HG02870 (cell line): ENCODE data around the gene ZNRF4.
"Not testable (repeated sequence)": the region's sequence is repeated elsewhere in the genome, so short reads cannot be mapped to it uniquely, and the experiment has no call there.

Experiments
- ATAC-seq: cut with Tn5 transposase; IDR thresholded peaks from one replicate; pipeline ENCODE4 v1.9.1; 2021; ENCODE audit warnings: mild to moderate bottlenecking, moderate library complexity; ENCODE audit not compliant: unreplicated experiment

The ZNRF4 gene

DNA sequence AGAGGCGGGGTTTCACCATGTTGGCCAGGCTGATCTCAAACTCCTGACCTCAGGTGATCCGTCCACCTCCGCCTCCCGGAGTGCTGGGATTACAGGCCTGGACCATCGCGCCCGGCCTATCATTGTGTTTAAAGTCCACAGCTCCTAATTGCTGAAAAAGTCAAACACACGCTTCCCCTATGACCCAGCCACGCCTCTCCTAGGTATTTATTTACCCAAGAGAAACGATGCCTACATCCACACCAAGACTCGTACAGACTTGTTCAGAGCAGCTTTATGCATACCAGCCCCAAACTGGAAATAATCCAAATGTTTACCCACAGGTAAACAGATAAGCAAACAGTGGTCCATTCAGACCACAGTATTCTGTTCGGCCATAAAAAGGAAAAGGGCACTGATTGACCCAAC is 15.1 kb downstream of the ZNRF4 start:
- ATAC-seq: no peak

- no peak for ATAC-seq
Observed at GRCh38 chr19:5472286-5472685, 17.1 kb downstream of the ZNRF4 start.

GRCh38 chr19:5473646-5474045 is 18.4 kb downstream of the ZNRF4 start:
- ATAC-seq: no peak

GRCh38 chr19:5477451-5478215 is 22.4 kb downstream of the ZNRF4 start:
- ATAC-seq: no peak

- ATAC-seq: no peak
Observed at GRCh38 chr19:5478241-5478924, 23.2 kb downstream of the ZNRF4 start.

DNA sequence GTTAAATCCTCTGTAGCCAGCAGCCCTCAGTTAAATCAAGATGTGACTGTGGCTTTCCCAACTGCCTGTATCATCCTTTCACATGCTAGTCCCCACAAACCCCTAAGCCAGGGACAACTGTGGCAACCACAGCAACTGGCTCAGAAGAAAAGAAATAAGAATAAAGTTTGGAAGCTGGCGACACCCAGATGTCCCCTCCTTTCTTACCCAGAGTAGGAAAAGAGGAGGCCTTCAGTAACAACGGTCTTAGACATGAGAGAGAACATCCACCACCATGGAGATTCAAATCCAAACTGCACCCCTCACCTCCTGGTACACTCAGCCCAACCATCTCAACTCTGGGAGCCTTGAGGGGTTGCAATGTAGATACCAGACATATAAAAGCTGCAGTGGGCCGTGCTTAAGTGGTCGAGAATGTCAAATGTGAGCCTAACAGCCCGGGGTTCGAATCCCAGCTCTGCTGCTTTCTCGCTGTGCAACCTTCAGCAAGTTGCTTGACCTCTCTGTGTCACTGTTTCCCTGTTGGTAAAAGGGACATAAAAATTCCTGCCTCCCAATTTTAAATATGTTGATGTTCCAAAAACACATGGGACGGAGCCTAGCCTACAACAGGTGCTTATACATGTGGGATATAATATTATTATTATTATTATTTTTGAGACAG is 23.8 kb downstream of the ZNRF4 start:
- ATAC-seq: no peak

- ATAC-seq: no peak
Observed at GRCh38 chr19:5479958-5480357, 24.7 kb downstream of the ZNRF4 start.

- ATAC-seq: no peak
Observed at GRCh38 chr19:5480427-5480836, 25.2 kb downstream of the ZNRF4 start.

DNA sequence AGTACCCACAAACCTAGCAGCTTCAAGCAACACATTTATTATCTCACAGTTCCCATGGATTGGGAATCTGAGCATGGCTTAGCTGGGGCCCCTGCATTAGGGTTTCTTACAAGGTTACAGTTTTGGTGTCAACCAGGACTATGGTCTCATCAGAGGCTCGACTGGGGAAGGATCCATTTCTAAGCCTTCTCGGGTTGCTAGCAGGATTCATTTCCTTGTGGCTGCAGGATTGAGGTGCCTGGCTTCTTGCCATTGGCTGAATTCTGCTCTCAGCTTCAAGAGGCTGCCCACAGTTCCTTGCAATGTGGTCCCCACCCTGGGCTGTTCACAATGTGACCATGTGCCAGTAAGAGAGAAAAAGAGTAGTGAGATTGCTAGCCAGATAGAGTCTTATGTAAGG is 26.7 kb downstream of the ZNRF4 start:
- no peak for ATAC-seq

DNA sequence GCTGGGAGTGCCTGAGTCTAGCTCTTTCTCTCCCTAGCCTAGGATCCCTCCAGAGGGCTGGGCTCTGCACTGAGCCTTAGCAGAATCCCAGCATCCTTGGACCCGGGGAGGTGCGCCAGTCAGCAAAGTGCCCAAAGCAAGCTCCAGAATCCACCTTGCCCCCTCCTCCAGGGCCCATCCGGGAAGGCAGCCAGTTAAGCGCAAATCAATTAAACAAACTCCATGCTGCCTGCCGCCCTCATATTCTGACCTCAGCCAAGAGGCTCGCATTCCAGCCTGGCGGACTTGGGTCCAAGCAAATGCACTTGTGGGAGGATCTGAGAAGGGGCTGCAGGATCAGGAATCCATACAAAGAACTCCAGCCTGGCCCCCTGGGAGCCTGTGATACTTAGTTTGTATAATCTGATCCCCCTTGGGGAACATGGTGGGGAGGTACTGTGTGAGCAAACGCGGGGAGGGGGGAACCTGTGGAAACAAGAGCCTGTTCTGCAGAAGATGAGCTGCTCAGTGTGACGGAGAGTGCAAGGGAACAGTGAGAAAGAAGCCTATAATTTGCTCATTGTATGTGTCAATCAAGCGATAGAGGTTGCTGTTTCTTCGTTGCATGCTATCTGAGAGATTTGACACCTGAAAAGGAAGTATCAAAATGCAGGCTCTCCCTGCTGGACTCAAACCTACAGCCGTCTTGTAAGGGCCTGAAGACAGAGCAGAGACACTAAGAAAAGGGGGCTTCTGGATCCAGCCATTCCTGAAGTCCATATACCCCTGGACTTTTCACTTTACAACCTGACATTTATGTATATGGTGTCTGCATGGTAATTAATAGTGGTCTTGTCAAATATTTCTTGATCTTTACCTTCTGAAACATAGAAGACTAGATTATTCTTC is 29.4 kb downstream of the ZNRF4 start:
- no peak for ATAC-seq

DNA sequence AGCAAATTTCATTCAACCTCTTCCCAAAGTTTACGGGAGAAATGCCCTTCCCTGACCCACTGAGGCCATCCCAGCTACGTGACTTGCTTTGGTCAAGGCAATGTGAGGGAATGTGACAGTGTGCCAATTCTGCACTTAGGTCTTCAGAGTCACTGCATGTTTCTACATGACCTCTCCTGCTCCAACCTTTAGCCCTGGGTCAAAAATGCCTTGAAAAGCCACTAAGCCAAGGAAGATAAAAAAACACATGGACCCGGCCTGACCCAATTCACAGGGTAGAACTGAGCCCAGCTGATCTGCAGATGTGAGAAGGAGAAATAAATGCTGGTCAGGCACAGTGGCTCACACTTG is 30.0 kb downstream of the ZNRF4 start:
- no peak for ATAC-seq

GRCh38 chr19:5485658-5486057 is 30.4 kb downstream of the ZNRF4 start:
- not testable (repeated sequence) for ATAC-seq

DNA sequence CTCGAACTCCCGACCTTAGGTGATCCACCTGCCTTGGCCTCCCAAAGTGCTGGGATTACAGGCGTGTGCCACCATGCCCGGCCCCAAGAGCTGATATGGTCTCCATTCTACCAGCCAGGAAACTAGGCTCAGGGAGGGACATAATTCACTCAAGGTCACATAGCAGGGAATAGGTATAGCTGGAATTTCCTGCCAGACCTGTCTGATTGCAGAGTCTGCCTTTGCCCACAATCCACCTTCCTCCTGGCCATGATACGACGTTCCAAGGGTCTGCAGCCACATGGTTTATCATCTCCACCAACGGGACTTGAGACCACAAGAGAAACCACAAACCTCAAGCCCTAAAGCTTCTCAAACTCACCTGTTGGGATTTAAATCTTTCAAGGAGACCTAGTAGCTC is 32.0 kb downstream of the ZNRF4 start:
- ATAC-seq: no peak

GRCh38 chr19:5489551-5489950 is 34.3 kb downstream of the ZNRF4 start:
- ATAC-seq: no peak

GRCh38 chr19:5491565-5491964 is 36.3 kb downstream of the ZNRF4 start:
- ATAC-seq: no peak

GRCh38 chr19:5492281-5492634 is 37.0 kb downstream of the ZNRF4 start:
- ATAC-seq: no peak

GRCh38 chr19:5492635-5493409 is 37.6 kb downstream of the ZNRF4 start:
- ATAC-seq: no peak

DNA sequence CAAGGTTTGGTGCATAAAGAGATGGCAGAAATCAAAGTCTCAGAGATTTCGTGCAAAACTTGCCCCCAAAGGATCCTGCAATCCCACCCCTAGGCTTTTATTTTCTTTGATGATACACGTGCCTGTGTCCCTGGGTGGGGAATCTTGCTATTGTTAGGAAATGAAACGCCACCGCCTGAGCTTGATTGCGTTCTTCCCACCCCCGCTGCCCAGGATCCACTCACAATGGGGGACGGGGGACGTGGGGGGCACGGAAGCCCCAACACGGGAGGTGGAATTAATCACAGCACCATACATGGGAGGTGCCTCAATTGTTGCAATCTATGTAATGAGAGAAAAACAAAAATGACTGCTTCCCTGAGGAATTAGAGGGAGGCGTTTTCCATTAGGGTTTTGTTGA is 39.6 kb downstream of the ZNRF4 start:
- no peak for ATAC-seq

GRCh38 chr19:5495792-5496191 is 40.6 kb downstream of the ZNRF4 start:
- ATAC-seq: no peak

DNA sequence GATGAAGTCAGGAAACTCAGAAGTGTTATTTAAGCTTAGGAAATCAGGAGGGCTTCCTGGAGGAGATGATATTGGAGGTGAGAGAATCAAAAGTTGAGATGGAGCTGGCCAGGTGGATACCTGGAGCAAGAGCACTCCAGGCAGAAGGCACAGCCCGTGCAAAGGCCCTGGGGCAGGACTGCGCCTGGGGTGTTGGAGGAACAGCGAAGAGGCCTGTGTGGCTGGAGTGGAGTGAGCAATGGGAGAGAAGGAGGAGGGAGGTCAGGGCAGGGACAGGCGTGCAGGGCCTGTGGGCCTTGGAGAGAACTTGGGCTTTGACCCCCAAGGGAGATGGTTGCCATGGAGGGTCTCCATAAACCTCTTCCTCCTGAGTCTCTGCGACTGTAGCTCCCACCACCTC is 42.1 kb downstream of the ZNRF4 start:
- no peak for ATAC-seq
